ENCODE measurements around the gene RAB15.

The RAB15 gene

DNA sequence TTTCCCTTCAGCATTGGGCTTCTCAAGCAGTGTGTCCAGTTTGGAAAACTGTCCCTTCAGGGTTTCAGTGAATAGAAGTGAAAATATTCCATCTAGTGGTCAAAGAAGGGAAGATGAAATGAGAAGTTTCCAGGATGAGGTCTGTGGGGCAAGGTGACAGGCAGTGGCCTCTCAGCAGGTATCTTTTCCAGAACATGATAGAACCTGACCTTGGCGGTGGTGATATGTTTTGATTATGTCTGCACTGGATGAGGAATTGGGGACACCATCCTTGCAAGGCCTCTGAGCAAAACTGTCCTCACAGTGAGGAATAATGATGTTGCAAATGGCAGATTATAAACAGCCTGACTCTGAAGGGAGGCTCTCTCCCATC lies 34.3 kb downstream of the RAB15 start:
- Histone ChIP-seq H3K4me2 (ENCODE audit: low read length, poor library complexity, severe bottlenecking) (no peak overlapping the region), H2BK5ac (ENCODE audit: low read depth, low read length, poor library complexity, severe bottlenecking) (no peak overlapping the region), H3K36me3 (ENCODE audit: control insufficient read depth in 1 of 2, insufficient read depth in 2 of 2, low read depth in 1 of 2, low read length in 2 of 2) (peaks cover 12 to 60% of the 10 kb centered on the region in 2 experiments), H3K4me1 (ENCODE audit: control insufficient read depth, insufficient read depth, low read depth, low read length) (peaks cover 12% of the 10 kb centered on the region), H3K27ac (ENCODE audit: low read length, poor library complexity, severe bottlenecking) (peak overlapping the region; percentile 42), H3K79me1 (replicated peaks; ENCODE audit: low read length, poor library complexity, severe bottlenecking) (peaks cover 27% of the 10 kb centered on the region), H3K14ac (ENCODE audit: low read length in 2 of 2) (no peak overlapping the region), H2BK12ac (ENCODE audit: low read length in 2 of 2) (no peak overlapping the region), H2AK5ac (ENCODE audit: low read length, severe bottlenecking) (no peak overlapping the region), H4K8ac (ENCODE audit: low read length) (no peak overlapping the region), H3K9me3 (ENCODE audit: control insufficient read depth, low read length) (no peaks in the 10 kb centered on the region), H3K4me3 (ENCODE audit: insufficient read depth in 1 of 2, low read depth in 1 of 2, low read length in 2 of 2) (no peak overlapping the region), H4K91ac (ENCODE audit: low read length) (no peak overlapping the region), H3K9ac (ENCODE audit: low read length) (no peak overlapping the region), H3K23ac (ENCODE audit: low read length in 2 of 2) (no peak overlapping the region), H2AFZ (ENCODE audit: low read depth, low read length) (no peak overlapping the region), H2BK120ac (ENCODE audit: low read depth, low read length) (no peak overlapping the region), H3K18ac (ENCODE audit: low read depth in 1 of 2, low read length in 2 of 2) (no peak overlapping the region), H2BK15ac (ENCODE audit: low read depth, poor library complexity, severe bottlenecking) (no peak overlapping the region), H3K27me3 (ENCODE audit: control insufficient read depth in 1 of 2, insufficient read depth in 1 of 2, low read length in 2 of 2) (no peaks in the 10 kb centered on the region), H3K4ac (ENCODE audit: low read depth in 1 of 2, low read length in 2 of 2) (no peak overlapping the region)
- DNase-seq: peak; percentile 23
- WGBS: 93% methylated on average over 1 of the region's 1 CpG

DNA sequence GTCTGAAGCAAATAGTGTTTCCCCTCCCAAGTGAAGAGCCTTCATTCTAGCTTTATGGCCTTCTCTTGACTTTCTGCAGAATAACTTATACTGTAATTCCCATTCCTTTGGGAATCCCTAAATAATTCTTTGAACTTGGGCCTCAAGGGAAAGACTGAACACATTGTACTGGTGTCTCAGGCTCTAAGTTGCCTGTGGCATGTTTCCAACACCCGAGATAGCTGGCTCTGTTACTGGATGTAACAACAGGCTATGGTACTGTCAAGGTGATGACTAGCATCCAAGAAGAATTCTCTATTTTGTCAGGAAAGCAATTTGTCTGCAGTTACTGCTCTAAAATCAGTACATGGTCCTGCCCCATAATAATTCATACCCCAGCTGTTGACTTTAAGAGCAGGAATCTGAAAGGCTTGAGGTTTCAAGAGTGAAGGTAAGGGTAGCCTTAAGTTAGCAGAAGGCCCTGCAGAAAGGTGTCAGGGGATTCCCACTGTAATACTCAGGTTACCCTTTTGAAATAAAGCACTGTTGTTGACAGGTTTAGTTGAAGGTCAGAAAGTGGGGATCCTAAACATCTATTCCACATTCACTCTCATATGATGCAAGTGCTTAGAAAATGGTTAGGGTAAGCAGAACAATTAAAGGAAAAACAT lies 34.8 kb downstream of the RAB15 start:
- H3K27ac ChIP-seq (ENCODE audit: low read length, poor library complexity, severe bottlenecking): peak overlapping the region; percentile 3
- H2BK15ac ChIP-seq (ENCODE audit: low read depth, poor library complexity, severe bottlenecking): no peak overlapping the region
- H3K9me3 ChIP-seq (ENCODE audit: control insufficient read depth, low read length): no peaks in the 10 kb centered on the region
- no peak overlapping the region for H3K4me3 ChIP-seq (ENCODE audit: insufficient read depth in 1 of 2, low read depth in 1 of 2, low read length in 2 of 2)
- H3K4me1 ChIP-seq (ENCODE audit: control insufficient read depth, insufficient read depth, low read depth, low read length): peaks cover 12% of the 10 kb centered on the region
- H2BK120ac ChIP-seq (ENCODE audit: low read depth, low read length): no peak overlapping the region
- no peak overlapping the region for H3K4ac ChIP-seq (ENCODE audit: low read depth in 1 of 2, low read length in 2 of 2)
- H3K14ac ChIP-seq (ENCODE audit: low read length in 2 of 2): no peak overlapping the region
- H2BK5ac ChIP-seq (ENCODE audit: low read depth, low read length, poor library complexity, severe bottlenecking): no peak overlapping the region
- H3K4me2 ChIP-seq (ENCODE audit: low read length, poor library complexity, severe bottlenecking): no peak overlapping the region
- H3K27me3 ChIP-seq (ENCODE audit: control insufficient read depth in 1 of 2, insufficient read depth in 1 of 2, low read length in 2 of 2): no peaks in the 10 kb centered on the region
- no peak overlapping the region for H4K8ac ChIP-seq (ENCODE audit: low read length)
- peak overlapping the region; percentile 3 for H2AK5ac ChIP-seq (ENCODE audit: low read length, severe bottlenecking)
- no peak overlapping the region for H4K91ac ChIP-seq (ENCODE audit: low read length)
- H2BK12ac ChIP-seq (ENCODE audit: low read length in 2 of 2): no peak overlapping the region
- DNase-seq: no peak
- H3K23ac ChIP-seq (ENCODE audit: low read length in 2 of 2): no peak overlapping the region
- WGBS: 92% methylated on average over 1 of the region's 1 CpG
- H2AFZ ChIP-seq (ENCODE audit: low read depth, low read length): no peak overlapping the region
- peaks cover 27% of the 10 kb centered on the region for H3K79me1 ChIP-seq (replicated peaks; ENCODE audit: low read length, poor library complexity, severe bottlenecking)
- no peak overlapping the region for H3K18ac ChIP-seq (ENCODE audit: low read depth in 1 of 2, low read length in 2 of 2)
- H3K9ac ChIP-seq (ENCODE audit: low read length): no peak overlapping the region
- peaks cover 9 to 60% of the 10 kb centered on the region in 2 experiments for H3K36me3 ChIP-seq (ENCODE audit: control insufficient read depth in 1 of 2, insufficient read depth in 2 of 2, low read depth in 1 of 2, low read length in 2 of 2)

DNA sequence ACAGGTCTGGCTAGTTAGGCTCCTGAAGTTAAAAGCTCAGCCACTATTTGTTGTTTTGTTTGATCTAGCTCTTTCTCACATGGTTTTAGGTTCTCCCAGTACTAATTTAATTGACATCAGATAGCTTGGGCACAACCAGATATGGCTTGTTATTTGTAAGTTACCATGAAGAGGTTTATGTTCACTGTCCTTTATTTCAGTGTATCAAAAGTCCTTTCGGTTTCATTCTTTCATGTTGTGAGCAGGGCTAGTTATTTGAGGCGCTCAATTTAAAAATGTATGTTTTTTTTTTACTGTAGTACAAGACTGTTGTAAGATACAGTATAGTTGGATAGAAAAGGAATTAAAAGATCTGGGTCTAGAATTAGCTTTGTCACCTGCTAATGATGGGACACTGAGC lies 36.6 kb downstream of the RAB15 start:
- Histone ChIP-seq H3K4me2 (ENCODE audit: low read length, poor library complexity, severe bottlenecking) (no peak overlapping the region), H3K9me3 (ENCODE audit: control insufficient read depth, low read length) (no peaks in the 10 kb centered on the region), H3K4ac (ENCODE audit: low read depth in 1 of 2, low read length in 2 of 2) (no peak overlapping the region), H3K4me1 (ENCODE audit: control insufficient read depth, insufficient read depth, low read depth, low read length) (peaks cover 12% of the 10 kb centered on the region), H4K91ac (ENCODE audit: low read length) (no peak overlapping the region), H2AK5ac (ENCODE audit: low read length, severe bottlenecking) (no peak overlapping the region), H3K27me3 (ENCODE audit: control insufficient read depth in 1 of 2, insufficient read depth in 1 of 2, low read length in 2 of 2) (no peaks in the 10 kb centered on the region), H3K23ac (ENCODE audit: low read length in 2 of 2) (no peak overlapping the region), H2BK5ac (ENCODE audit: low read depth, low read length, poor library complexity, severe bottlenecking) (no peak overlapping the region), H3K79me1 (replicated peaks; ENCODE audit: low read length, poor library complexity, severe bottlenecking) (peaks cover 27% of the 10 kb centered on the region), H2BK15ac (ENCODE audit: low read depth, poor library complexity, severe bottlenecking) (no peak overlapping the region), H4K8ac (ENCODE audit: low read length) (no peak overlapping the region), H3K36me3 (ENCODE audit: control insufficient read depth in 1 of 2, insufficient read depth in 2 of 2, low read depth in 1 of 2, low read length in 2 of 2) (peaks cover 12 to 63% of the 10 kb centered on the region in 2 experiments), H3K18ac (ENCODE audit: low read depth in 1 of 2, low read length in 2 of 2) (no peak overlapping the region), H2AFZ (ENCODE audit: low read depth, low read length) (no peak overlapping the region), H3K14ac (ENCODE audit: low read length in 2 of 2) (no peak overlapping the region), H3K27ac (ENCODE audit: low read length, poor library complexity, severe bottlenecking) (no peak overlapping the region), H2BK12ac (ENCODE audit: low read length in 2 of 2) (no peak overlapping the region), H2BK120ac (ENCODE audit: low read depth, low read length) (no peak overlapping the region), H3K4me3 (ENCODE audit: insufficient read depth in 1 of 2, low read depth in 1 of 2, low read length in 2 of 2) (no peak overlapping the region), H3K9ac (ENCODE audit: low read length) (no peak overlapping the region)
- 100% methylated on average over 2 of the region's 2 CpGs for WGBS
- no peak for DNase-seq

DNA sequence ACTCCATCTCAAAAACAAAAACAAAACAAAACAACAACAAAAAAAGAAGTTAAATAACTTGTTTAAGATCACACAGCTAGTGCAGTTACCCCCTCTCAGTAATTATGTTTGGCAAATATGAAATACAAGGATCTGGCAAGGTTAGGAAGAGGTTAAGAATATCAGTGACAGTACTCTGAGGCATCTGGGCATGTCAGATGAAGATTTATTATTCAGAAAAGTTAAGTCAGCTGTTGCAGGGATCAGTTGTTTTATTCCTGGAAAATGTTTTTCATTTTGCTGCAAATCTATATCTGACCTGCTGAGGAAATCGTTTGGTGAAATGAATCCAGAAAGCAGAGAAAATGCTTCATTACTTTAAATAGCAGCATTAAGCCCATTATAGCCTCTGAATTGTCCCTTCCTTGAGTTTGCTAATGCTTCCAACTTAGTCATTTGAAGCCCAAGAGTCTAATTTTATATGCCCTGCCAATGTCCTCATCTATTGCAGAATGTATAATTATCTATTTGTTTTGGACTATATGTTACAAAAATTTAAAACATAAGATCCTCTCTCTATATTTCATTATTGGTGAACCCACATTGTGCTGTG lies 37.7 kb downstream of the RAB15 start:
- Histone ChIP-seq H3K23ac (ENCODE audit: low read length in 2 of 2) (no peak overlapping the region), H3K18ac (ENCODE audit: low read depth in 1 of 2, low read length in 2 of 2) (no peak overlapping the region), H2BK15ac (ENCODE audit: low read depth, poor library complexity, severe bottlenecking) (no peak overlapping the region), H3K4ac (ENCODE audit: low read depth in 1 of 2, low read length in 2 of 2) (no peak overlapping the region), H3K4me2 (ENCODE audit: low read length, poor library complexity, severe bottlenecking) (no peak overlapping the region), H3K4me3 (ENCODE audit: insufficient read depth in 1 of 2, low read depth in 1 of 2, low read length in 2 of 2) (no peak overlapping the region), H3K9me3 (ENCODE audit: control insufficient read depth, low read length) (no peaks in the 10 kb centered on the region), H2BK12ac (ENCODE audit: low read length in 2 of 2) (no peak overlapping the region), H2AK5ac (ENCODE audit: low read length, severe bottlenecking) (no peak overlapping the region), H3K4me1 (ENCODE audit: control insufficient read depth, insufficient read depth, low read depth, low read length) (peaks cover 11% of the 10 kb centered on the region), H2BK120ac (ENCODE audit: low read depth, low read length) (no peak overlapping the region), H3K9ac (ENCODE audit: low read length) (no peak overlapping the region), H3K36me3 (ENCODE audit: control insufficient read depth in 1 of 2, insufficient read depth in 2 of 2, low read depth in 1 of 2, low read length in 2 of 2) (peaks cover 10 to 61% of the 10 kb centered on the region in 2 experiments), H4K91ac (ENCODE audit: low read length) (no peak overlapping the region), H3K14ac (ENCODE audit: low read length in 2 of 2) (no peak overlapping the region), H4K8ac (ENCODE audit: low read length) (no peak overlapping the region), H3K27me3 (ENCODE audit: control insufficient read depth in 1 of 2, insufficient read depth in 1 of 2, low read length in 2 of 2) (no peaks in the 10 kb centered on the region), H2BK5ac (ENCODE audit: low read depth, low read length, poor library complexity, severe bottlenecking) (no peak overlapping the region), H3K27ac (ENCODE audit: low read length, poor library complexity, severe bottlenecking) (no peak overlapping the region), H2AFZ (ENCODE audit: low read depth, low read length) (no peak overlapping the region), H3K79me1 (replicated peaks; ENCODE audit: low read length, poor library complexity, severe bottlenecking) (peaks cover 23% of the 10 kb centered on the region)
- DNase-seq: no peak
- WGBS: 100% methylated on average over 1 of the region's 1 CpG
